HEK293 (cell line): ENCODE measurements around the gene ZBTB21.

Source experiments
- HOXA7 ChIP-seq: sonication (generic); formaldehyde crosslinking; IDR thresholded peaks from 2 replicates; pipeline ENCODE4 v1.8.1; 2022; ENCODE audit warnings: missing genetic modification reagents, borderline replicate concordance
- KLF10 ChIP-seq: fragments of 450-650 bp; IDR thresholded peaks from 2 replicates; pipeline ENCODE4 v1.5.1; 2018; ENCODE audit warnings: missing biosample characterization, mild to moderate bottlenecking, missing genetic modification characterization
- KLF8 ChIP-seq: fragments of 450-650 bp; formaldehyde crosslinking; IDR thresholded peaks from 2 replicates; pipeline ENCODE4 v1.5.1; 2016; ENCODE audit warnings: missing biosample characterization, missing genetic modification characterization
- YY1 ChIP-seq: fragments of 450-650 bp; formaldehyde crosslinking; IDR thresholded peaks from 2 replicates; pipeline ENCODE4 v1.5.1; 2018; ENCODE audit warnings: missing biosample characterization, missing genetic modification characterization
- ZBTB17 ChIP-seq: fragments of 450-650 bp; formaldehyde crosslinking; IDR thresholded peaks from 2 replicates; pipeline ENCODE4 v1.5.1; 2016; ENCODE audit warnings: missing biosample characterization, missing genetic modification characterization
- ZNF146 ChIP-seq: fragments of 450-650 bp; formaldehyde crosslinking; IDR thresholded peaks from 2 replicates; pipeline ENCODE4 v1.5.1; 2016; ENCODE audit warnings: missing biosample characterization, missing genetic modification characterization
- ZNF16 ChIP-seq: fragments of 450-650 bp; formaldehyde crosslinking; IDR thresholded peaks from 2 replicates; pipeline ENCODE4 v1.5.1; 2016; ENCODE audit warnings: low read depth, missing biosample characterization, missing genetic modification characterization
- ZNF350 ChIP-seq: fragments of 450-650 bp; formaldehyde crosslinking; IDR thresholded peaks from 2 replicates; pipeline ENCODE4 v1.5.0; 2017; ENCODE audit warnings: missing biosample characterization, mild to moderate bottlenecking, missing genetic modification characterization
- ZNF548 ChIP-seq: fragments of 450-650 bp; formaldehyde crosslinking; IDR thresholded peaks from 2 replicates; pipeline ENCODE4 v1.5.1; 2016; ENCODE audit warnings: missing biosample characterization, missing genetic modification characterization
- TF ChIP-seq, protein P1 (sequence below): fragments of 450-650 bp; formaldehyde crosslinking; IDR thresholded peaks from 2 replicates; pipeline ENCODE4 v1.5.1; 2016; ENCODE audit warnings: missing biosample characterization, missing genetic modification characterization
- TF ChIP-seq, protein P2 (sequence below): fragments of 450-650 bp; formaldehyde crosslinking; IDR thresholded peaks from 2 replicates; pipeline ENCODE4 v1.5.1; 2017; ENCODE audit warnings: missing biosample characterization, missing genetic modification characterization
- TF ChIP-seq, protein P3 (sequence below): fragments of 450-650 bp; formaldehyde crosslinking; IDR thresholded peaks from 2 replicates; pipeline ENCODE4 v1.5.1; 2016; ENCODE audit warnings: missing biosample characterization, missing genetic modification characterization
- TF ChIP-seq, protein P4 (sequence below): fragments of 450-650 bp; formaldehyde crosslinking; IDR thresholded peaks from 2 replicates; pipeline ENCODE4 v1.5.1; 2016; ENCODE audit warnings: missing biosample characterization, missing genetic modification characterization, low read depth
- TF ChIP-seq, protein P5 (sequence below): fragments of 450-650 bp; formaldehyde crosslinking; IDR thresholded peaks from 2 replicates; pipeline ENCODE4 v1.5.1; 2016; ENCODE audit warnings: missing biosample characterization, missing genetic modification characterization

DNA sequence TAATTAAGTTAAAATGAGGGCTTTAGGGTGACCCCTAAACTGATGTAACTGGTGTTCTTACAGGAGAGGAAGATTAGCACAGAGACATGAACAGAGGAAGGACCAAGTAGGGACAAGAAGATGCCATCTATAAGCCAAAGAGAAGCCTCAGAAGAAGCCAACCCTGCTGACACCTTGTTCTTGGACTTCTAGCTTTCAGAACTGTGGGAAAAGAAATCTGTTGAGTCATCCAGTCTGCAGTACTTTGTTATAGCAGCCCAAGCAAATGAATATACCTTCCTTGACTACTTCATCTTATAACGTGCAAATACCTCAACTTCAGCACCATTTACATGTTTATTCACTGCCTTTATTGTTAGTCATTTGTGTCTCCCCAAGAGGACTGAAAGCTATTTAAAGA lies 3.4 kb downstream of the ZBTB21 start:
- TF ChIP-seq, protein P1, sequence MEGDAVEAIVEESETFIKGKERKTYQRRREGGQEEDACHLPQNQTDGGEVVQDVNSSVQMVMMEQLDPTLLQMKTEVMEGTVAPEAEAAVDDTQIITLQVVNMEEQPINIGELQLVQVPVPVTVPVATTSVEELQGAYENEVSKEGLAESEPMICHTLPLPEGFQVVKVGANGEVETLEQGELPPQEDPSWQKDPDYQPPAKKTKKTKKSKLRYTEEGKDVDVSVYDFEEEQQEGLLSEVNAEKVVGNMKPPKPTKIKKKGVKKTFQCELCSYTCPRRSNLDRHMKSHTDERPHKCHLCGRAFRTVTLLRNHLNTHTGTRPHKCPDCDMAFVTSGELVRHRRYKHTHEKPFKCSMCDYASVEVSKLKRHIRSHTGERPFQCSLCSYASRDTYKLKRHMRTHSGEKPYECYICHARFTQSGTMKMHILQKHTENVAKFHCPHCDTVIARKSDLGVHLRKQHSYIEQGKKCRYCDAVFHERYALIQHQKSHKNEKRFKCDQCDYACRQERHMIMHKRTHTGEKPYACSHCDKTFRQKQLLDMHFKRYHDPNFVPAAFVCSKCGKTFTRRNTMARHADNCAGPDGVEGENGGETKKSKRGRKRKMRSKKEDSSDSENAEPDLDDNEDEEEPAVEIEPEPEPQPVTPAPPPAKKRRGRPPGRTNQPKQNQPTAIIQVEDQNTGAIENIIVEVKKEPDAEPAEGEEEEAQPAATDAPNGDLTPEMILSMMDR (tag by site-specific recombination), result no peak
- TF ChIP-seq YY1 (tag by site-specific recombination) (no peak), KLF10 (tag by site-specific recombination) (no peak), ZNF548 (tag by site-specific recombination) (peak; percentile 96), ZBTB17 (tag by site-specific recombination) (no peak), HOXA7 (CRISPR knock-in tag) (no peak), KLF8 (tag by site-specific recombination) (no peak), ZNF16 (tag by site-specific recombination) (no peak), ZNF146 (tag by site-specific recombination) (no peak), ZNF350 (tag by site-specific recombination) (no peak)
- TF ChIP-seq, protein P2, sequence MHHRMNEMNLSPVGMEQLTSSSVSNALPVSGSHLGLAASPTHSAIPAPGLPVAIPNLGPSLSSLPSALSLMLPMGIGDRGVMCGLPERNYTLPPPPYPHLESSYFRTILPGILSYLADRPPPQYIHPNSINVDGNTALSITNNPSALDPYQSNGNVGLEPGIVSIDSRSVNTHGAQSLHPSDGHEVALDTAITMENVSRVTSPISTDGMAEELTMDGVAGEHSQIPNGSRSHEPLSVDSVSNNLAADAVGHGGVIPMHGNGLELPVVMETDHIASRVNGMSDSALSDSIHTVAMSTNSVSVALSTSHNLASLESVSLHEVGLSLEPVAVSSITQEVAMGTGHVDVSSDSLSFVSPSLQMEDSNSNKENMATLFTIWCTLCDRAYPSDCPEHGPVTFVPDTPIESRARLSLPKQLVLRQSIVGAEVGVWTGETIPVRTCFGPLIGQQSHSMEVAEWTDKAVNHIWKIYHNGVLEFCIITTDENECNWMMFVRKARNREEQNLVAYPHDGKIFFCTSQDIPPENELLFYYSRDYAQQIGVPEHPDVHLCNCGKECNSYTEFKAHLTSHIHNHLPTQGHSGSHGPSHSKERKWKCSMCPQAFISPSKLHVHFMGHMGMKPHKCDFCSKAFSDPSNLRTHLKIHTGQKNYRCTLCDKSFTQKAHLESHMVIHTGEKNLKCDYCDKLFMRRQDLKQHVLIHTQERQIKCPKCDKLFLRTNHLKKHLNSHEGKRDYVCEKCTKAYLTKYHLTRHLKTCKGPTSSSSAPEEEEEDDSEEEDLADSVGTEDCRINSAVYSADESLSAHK (tag by site-specific recombination), result no peak
- TF ChIP-seq, protein P3, sequence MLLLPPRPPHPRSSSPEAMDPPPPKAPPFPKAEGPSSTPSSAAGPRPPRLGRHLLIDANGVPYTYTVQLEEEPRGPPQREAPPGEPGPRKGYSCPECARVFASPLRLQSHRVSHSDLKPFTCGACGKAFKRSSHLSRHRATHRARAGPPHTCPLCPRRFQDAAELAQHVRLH (tag by site-specific recombination), result no peak
- TF ChIP-seq, protein P4, sequence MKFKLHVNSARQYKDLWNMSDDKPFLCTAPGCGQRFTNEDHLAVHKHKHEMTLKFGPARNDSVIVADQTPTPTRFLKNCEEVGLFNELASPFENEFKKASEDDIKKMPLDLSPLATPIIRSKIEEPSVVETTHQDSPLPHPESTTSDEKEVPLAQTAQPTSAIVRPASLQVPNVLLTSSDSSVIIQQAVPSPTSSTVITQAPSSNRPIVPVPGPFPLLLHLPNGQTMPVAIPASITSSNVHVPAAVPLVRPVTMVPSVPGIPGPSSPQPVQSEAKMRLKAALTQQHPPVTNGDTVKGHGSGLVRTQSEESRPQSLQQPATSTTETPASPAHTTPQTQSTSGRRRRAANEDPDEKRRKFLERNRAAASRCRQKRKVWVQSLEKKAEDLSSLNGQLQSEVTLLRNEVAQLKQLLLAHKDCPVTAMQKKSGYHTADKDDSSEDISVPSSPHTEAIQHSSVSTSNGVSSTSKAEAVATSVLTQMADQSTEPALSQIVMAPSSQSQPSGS (tag by site-specific recombination), result no peak
- TF ChIP-seq, protein P5, sequence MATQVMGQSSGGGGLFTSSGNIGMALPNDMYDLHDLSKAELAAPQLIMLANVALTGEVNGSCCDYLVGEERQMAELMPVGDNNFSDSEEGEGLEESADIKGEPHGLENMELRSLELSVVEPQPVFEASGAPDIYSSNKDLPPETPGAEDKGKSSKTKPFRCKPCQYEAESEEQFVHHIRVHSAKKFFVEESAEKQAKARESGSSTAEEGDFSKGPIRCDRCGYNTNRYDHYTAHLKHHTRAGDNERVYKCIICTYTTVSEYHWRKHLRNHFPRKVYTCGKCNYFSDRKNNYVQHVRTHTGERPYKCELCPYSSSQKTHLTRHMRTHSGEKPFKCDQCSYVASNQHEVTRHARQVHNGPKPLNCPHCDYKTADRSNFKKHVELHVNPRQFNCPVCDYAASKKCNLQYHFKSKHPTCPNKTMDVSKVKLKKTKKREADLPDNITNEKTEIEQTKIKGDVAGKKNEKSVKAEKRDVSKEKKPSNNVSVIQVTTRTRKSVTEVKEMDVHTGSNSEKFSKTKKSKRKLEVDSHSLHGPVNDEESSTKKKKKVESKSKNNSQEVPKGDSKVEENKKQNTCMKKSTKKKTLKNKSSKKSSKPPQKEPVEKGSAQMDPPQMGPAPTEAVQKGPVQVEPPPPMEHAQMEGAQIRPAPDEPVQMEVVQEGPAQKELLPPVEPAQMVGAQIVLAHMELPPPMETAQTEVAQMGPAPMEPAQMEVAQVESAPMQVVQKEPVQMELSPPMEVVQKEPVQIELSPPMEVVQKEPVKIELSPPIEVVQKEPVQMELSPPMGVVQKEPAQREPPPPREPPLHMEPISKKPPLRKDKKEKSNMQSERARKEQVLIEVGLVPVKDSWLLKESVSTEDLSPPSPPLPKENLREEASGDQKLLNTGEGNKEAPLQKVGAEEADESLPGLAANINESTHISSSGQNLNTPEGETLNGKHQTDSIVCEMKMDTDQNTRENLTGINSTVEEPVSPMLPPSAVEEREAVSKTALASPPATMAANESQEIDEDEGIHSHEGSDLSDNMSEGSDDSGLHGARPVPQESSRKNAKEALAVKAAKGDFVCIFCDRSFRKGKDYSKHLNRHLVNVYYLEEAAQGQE (tag by site-specific recombination), result no peak
